Calu3 (cell line): Measurements from ENCODE around the gene GIGYF1. TPM values are rescaled to one million over a fixed set of nuclear protein-coding genes. Genes with fewer than 3 reads are reported as not detected.

Experiments
- BruUV-seq: library from RNA; stranded (reverse); fragments of 400-500 nt; replicated peaks from 2 replicates; lab custom pipeline; 2021; lab: Mats Ljungman, UMichigan
- CTCF ChIA-PET: fragments of 300-600 bp; sonication (Branson Sonifier 250); formaldehyde crosslinking; loops from one replicate; lab custom pipeline; 2022; ENCODE audit warnings: antibody characterized with exemption; lab: Charles Lee
- DNase-seq: peaks from one replicate; pipeline ENCODE4 v3.0.0; 2022
- H3K27ac Mint-ChIP-seq: one replicate; pipeline ENCODE4 v1.8.0; 2022; ENCODE audit warnings: mixed read lengths; ENCODE audit not compliant: unreplicated experiment
- H3K27me3 Mint-ChIP-seq: one replicate; pipeline ENCODE4 v1.8.0; 2022; ENCODE audit warnings: mixed read lengths; ENCODE audit not compliant: unreplicated experiment
- H3K36me3 Mint-ChIP-seq: one replicate; pipeline ENCODE4 v1.8.0; 2022; ENCODE audit warnings: mild to moderate bottlenecking, moderate library complexity, mixed read lengths; ENCODE audit not compliant: insufficient read depth, unreplicated experiment
- H3K4me1 Mint-ChIP-seq: one replicate; pipeline ENCODE4 v1.8.0; 2022; ENCODE audit warnings: mild to moderate bottlenecking, low read depth, mixed read lengths; ENCODE audit not compliant: unreplicated experiment
- H3K4me3 Mint-ChIP-seq: one replicate; pipeline ENCODE4 v1.8.0; 2022; ENCODE audit warnings: mild to moderate bottlenecking, low read depth, moderate library complexity, mixed read lengths; ENCODE audit not compliant: unreplicated experiment
- H3K9me3 Mint-ChIP-seq: one replicate; pipeline ENCODE4 v1.8.0; 2022; ENCODE audit warnings: low read depth, mixed read lengths; ENCODE audit not compliant: unreplicated experiment
- CTCF ChIP-seq: fragments of 200-600 bp; IDR thresholded peaks from one replicate; pipeline ENCODE4 v1.8.0; 2022; ENCODE audit warnings: antibody characterized with exemption; ENCODE audit not compliant: unreplicated experiment
- intact Hi-C: fragments of 100-400 bp; cut with micrococcal nuclease; formaldehyde crosslinking; loops from one replicate; pipeline ENCODE4 v1.10.0; 2022; ENCODE audit not compliant: unreplicated experiment
- total RNA-seq: library from RNA; stranded (reverse); gene quantifications from 2 replicates; pipeline ENCODE4 v1.2.3, GENCODE V29; 2022

Gene GIGYF1
- total RNA-seq, 1 experiment from 2014 or later: 30.8 TPM

GRCh38 chr7:100693312-100694097, 545 bp downstream of the GIGYF1 start:
- Mint-ChIP-seq H3K4me1 (peaks cover 10% of the 10 kb centered on the region), H3K27me3 (no peaks in the 10 kb centered on the region), H3K9me3 (no peaks in the 10 kb centered on the region), H3K4me3 (peak overlapping the region; percentile 92), H3K27ac (peak overlapping the region; percentile 90), H3K36me3 (peaks cover 36% of the 10 kb centered on the region)
- intact Hi-C loops: no loop called here
- DNase-seq: no peak
- BruUV-seq: no TSS peak
- TF ChIP-seq CTCF: no peak
- CTCF ChIA-PET: interaction anchor here (0.6 kb wide), 1 partner anchor 355 kb away, joined by 9 read pairs; no protein-coding TSS in a partner anchor

GRCh38 chr7:100692578-100692961, 1.5 kb downstream of the GIGYF1 start:
- no peaks in the 10 kb centered on the region for H3K9me3 Mint-ChIP-seq
- peaks cover 10% of the 10 kb centered on the region for H3K4me1 Mint-ChIP-seq
- H3K27ac Mint-ChIP-seq: peak overlapping the region; percentile 90
- H3K4me3 Mint-ChIP-seq: peak overlapping the region; percentile 92
- CTCF ChIA-PET: interaction anchor here (0.9 kb wide), 1 partner anchor 58 kb away, joined by 3 read pairs; no protein-coding TSS in a partner anchor
- no peaks in the 10 kb centered on the region for H3K27me3 Mint-ChIP-seq
- BruUV-seq: TSS peak; percentile 55
- no peak for DNase-seq
- H3K36me3 Mint-ChIP-seq: peaks cover 37% of the 10 kb centered on the region
- TF ChIP-seq CTCF: no peak
- intact Hi-C loops: no loop called here

- no TSS peak for BruUV-seq
- Mint-ChIP-seq H3K4me3 (peak overlapping the region; percentile 92), H3K27ac (no peak overlapping the region), H3K36me3 (peaks cover 37% of the 10 kb centered on the region), H3K9me3 (no peaks in the 10 kb centered on the region), H3K4me1 (peaks cover 10% of the 10 kb centered on the region), H3K27me3 (no peaks in the 10 kb centered on the region)
- intact Hi-C loops: no loop called here
- TF ChIP-seq CTCF: peak; percentile 67
- CTCF ChIA-PET: interaction anchor here (0.9 to 1.3 kb wide), 2 partner anchors 11 to 58 kb away, joined by 3 to 5 read pairs; no protein-coding TSS in a partner anchor
- peak; percentile 74 for DNase-seq
Observed at GRCh38 chr7:100691676-100692577, 2.1 kb downstream of the GIGYF1 start.
